ENCODE results near the gene PLG.
"Not testable (repeated sequence)": the region's sequence is repeated elsewhere in the genome, so short reads cannot be mapped to it uniquely, and the experiment has no call there.

Gene PLG

GRCh38 chr6:160780656-160781055, 78.6 kb downstream of the PLG start:
- DNase-seq: not testable (repeated sequence)

GRCh38 chr6:160781298-160781697, 79.3 kb downstream of the PLG start:
- DNase-seq: no peak

- DNase-seq: no peak
Measured at GRCh38 chr6:160782228-160782627, 80.2 kb downstream of the PLG start.

GRCh38 chr6:160783741-160784140, 81.7 kb downstream of the PLG start:
- DNase-seq: no peak

GRCh38 chr6:160788126-160788525, 86.1 kb downstream of the PLG start:
- not testable (repeated sequence) for DNase-seq

- DNase-seq: no peak
Measured at GRCh38 chr6:160788806-160789205, 86.8 kb downstream of the PLG start.

- DNase-seq: peak in 1 of 2 experiments; percentile 18
Measured at GRCh38 chr6:160789263-160790027, 87.4 kb downstream of the PLG start.

- DNase-seq: no peak
Measured at GRCh38 chr6:160790028-160790792, 88.2 kb downstream of the PLG start.

GRCh38 chr6:160791459-160791858, 89.4 kb downstream of the PLG start:
- DNase-seq: no peak

- DNase-seq: no peak
Measured at GRCh38 chr6:160791981-160792418, 90.0 kb downstream of the PLG start.

- no peak for DNase-seq
Measured at GRCh38 chr6:160792708-160793107, 90.7 kb downstream of the PLG start.

- DNase-seq: no peak
Measured at GRCh38 chr6:160793652-160794051, 91.6 kb downstream of the PLG start.

GRCh38 chr6:160795721-160796120, 93.7 kb downstream of the PLG start:
- DNase-seq: no peak

- no peak for DNase-seq
Measured at GRCh38 chr6:160798625-160799024, 96.6 kb downstream of the PLG start.

- no peak for DNase-seq
Measured at GRCh38 chr6:160799801-160800506, 97.9 kb downstream of the PLG start.

GRCh38 chr6:160801418-160801817, 99.4 kb downstream of the PLG start:
- no peak for DNase-seq

- DNase-seq: not testable (repeated sequence)
Measured at GRCh38 chr6:160802049-160802448, 100.0 kb downstream of the PLG start.

Data from stimulated activated CD4-positive, alpha-beta T cell treated with anti-CD3 and anti-CD28 coated beads, Interleukin-4, amount 100 ng/mL, for 4 hours (primary cell).